Transverse colon (tissue), 4 donors: ENCODE results near the gene ZMYM4. TPM values are rescaled to one million over a fixed set of nuclear protein-coding genes. Genes with fewer than 3 reads are reported as not detected.

Experiments
- DNase-seq: peaks from one replicate; pipeline ENCODE4 v3.0.0-alpha.2; 2019
- H3K27ac ChIP-seq, 4 donors: fragments of 200-600 bp; sonication (generic); 2 replicates each; pipeline ENCODE4 v1.5.1; 2016 to 2018; ENCODE audit warnings: inconsistent platforms in 4 of 4
- H3K27me3 ChIP-seq: fragments of 200-600 bp; sonication (generic); 2 replicates; pipeline ENCODE4 v1.5.1; 2017; ENCODE audit warnings: inconsistent platforms
- H3K36me3 ChIP-seq, 4 donors: fragments of 200-600 bp; sonication (generic); 2 replicates each; pipeline ENCODE4 v1.5.1; 2017 to 2019; ENCODE audit warnings: inconsistent platforms in 4 of 4
- H3K4me1 ChIP-seq, 4 donors: fragments of 200-600 bp; sonication (generic); 2 replicates each; pipeline ENCODE4 v1.5.1; 2017 to 2020; ENCODE audit warnings: inconsistent platforms in 4 of 4
- H3K4me3 ChIP-seq, 4 donors: fragments of 200-600 bp; sonication (generic); 1 replicate in 1 of 4; 2 replicates in 3 of 4; pipeline versions ENCODE4 v1.5.1 to v1.6.1; 2017 to 2019; ENCODE audit warnings: inconsistent platforms in 4 of 4
- H3K9me3 ChIP-seq, 2 donors: fragments of 200-600 bp; sonication (generic); 2 replicates each; pipeline ENCODE4 v1.5.1; 2017 to 2019; ENCODE audit warnings: inconsistent platforms in 2 of 2
- EP300 ChIP-seq: sonication (generic); formaldehyde crosslinking; IDR thresholded peaks from one replicate; pipeline ENCODE4 v1.6.1; 2017; ENCODE audit warnings: antibody characterized with exemption, low read depth
- POLR2A ChIP-seq: fragments of 450-650 bp; IDR thresholded peaks from one replicate; pipeline ENCODE4 v1.6.1; 2016; ENCODE audit warnings: antibody characterized with exemption, mild to moderate bottlenecking, moderate library complexity
- POLR2AphosphoS5 ChIP-seq, 3 donors: sonication (generic); formaldehyde crosslinking; IDR thresholded peaks; one replicate each; pipeline ENCODE4 v1.6.1; 2016; ENCODE audit warnings: antibody characterized with exemption in 3 of 3
- WGBS, 2 donors: methylation state at CpG; one replicate each; pipeline ENCODE4 v1.1.5; 2018; ENCODE audit warnings: low coverage in 1 of 2; 5-methylcytosine and 5-hydroxymethylcytosine counted together
- in situ Hi-C, 4 donors: fragments of 200-750 bp; cut with MboI; loops; one replicate each; pipeline versions ENCODE4 v1.15.0 to v1.15.1; 2017; ENCODE audit warnings: low sequenced_read_pairs in 3 of 4, low pct_ligation_motif_present in 1 of 4, low pct_unique_long_range_greater_than_20kb in 1 of 4
- intact Hi-C: fragments of 100-400 bp; cut with DNase I; formaldehyde crosslinking; loops from one replicate; pipeline ENCODE4 v1.15.1; 2023; ENCODE audit warnings: low total_unique reads
- total RNA-seq, 4 donors: library from RNA; depleted of rRNA; stranded (reverse); fragments of >200 nt; gene quantifications; one replicate each; pipeline ENCODE4 v1.1.0, GENCODE V29; 2016
- TF ChIP-seq, protein P1 (sequence below), 5 experiments: fragments of 200-600 bp in 3 of 5; fragments of 450-650 bp in 2 of 5; sonication (generic) in 3 of 5; IDR thresholded peaks; 1 replicate in 2 of 5; 2 replicates in 3 of 5; pipeline ENCODE4 v1.5.1; 2016 to 2017; ENCODE audit warnings: antibody characterized with exemption in 5 of 5, inconsistent platforms in 3 of 5, mild to moderate bottlenecking in 2 of 5, moderate library complexity in 1 of 5

ZMYM4 gene
- total RNA-seq, 4 donors from 2014 or later, result 7.9 to 27.9 (median 25.5) TPM

- Histone ChIP-seq H3K4me3 (no peak overlapping the region), H3K27me3 (no peaks in the 10 kb centered on the region), H3K27ac (no peak overlapping the region), H3K36me3 (no peaks in the 10 kb centered on the region), H3K4me1 (peaks cover 6 to 12% (median 11%) of the 10 kb centered on the region in 4 donors), H3K9me3 (no peaks in the 10 kb centered on the region)
- intact Hi-C loops, result no loop called here
- no peak for DNase-seq
- 77 to 84% methylated on average over 3 to 4 of the region's 4 CpGs for WGBS, 2 donors
- TF ChIP-seq POLR2AphosphoS5 (IDR thresholded peaks at IDR 0.05) (no peak), EP300 (no peak), POLR2A (no peak)
- TF ChIP-seq, protein P1, sequence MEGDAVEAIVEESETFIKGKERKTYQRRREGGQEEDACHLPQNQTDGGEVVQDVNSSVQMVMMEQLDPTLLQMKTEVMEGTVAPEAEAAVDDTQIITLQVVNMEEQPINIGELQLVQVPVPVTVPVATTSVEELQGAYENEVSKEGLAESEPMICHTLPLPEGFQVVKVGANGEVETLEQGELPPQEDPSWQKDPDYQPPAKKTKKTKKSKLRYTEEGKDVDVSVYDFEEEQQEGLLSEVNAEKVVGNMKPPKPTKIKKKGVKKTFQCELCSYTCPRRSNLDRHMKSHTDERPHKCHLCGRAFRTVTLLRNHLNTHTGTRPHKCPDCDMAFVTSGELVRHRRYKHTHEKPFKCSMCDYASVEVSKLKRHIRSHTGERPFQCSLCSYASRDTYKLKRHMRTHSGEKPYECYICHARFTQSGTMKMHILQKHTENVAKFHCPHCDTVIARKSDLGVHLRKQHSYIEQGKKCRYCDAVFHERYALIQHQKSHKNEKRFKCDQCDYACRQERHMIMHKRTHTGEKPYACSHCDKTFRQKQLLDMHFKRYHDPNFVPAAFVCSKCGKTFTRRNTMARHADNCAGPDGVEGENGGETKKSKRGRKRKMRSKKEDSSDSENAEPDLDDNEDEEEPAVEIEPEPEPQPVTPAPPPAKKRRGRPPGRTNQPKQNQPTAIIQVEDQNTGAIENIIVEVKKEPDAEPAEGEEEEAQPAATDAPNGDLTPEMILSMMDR (IDR thresholded peaks at IDR 0.05), result no peak
- in situ Hi-C loops, result no loop called here
Measured at GRCh38 chr1:35261412-35262120, 6.9 kb upstream of the ZMYM4 start.

DNA sequence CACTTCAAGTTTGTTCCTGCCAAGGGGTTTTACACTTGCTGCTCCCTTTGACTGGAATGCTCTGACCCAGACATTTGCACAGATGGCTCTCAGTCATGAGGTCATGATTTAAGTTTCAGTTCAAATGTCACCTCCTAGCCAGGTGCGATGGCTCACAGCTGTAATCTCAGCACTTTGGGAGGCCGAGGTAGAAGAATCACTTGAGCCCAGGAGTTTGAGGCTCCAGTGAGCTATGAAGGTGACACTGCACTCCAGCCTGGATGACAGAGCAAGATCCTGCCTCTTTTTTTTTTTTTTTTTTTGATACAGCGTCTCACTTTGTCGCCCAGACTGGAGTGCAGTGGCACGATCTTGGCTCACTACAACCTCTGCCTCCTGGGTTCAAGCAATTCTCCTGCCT is 4.5 kb upstream of the ZMYM4 start:
- H3K27me3 ChIP-seq, result no peaks in the 10 kb centered on the region
- DNase-seq, result no peak
- H3K9me3 ChIP-seq, result no peaks in the 10 kb centered on the region
- no peak for TF ChIP-seq POLR2A
- TF ChIP-seq, protein P1 (IDR thresholded peaks at IDR 0.05), result no peak
- no peak for TF ChIP-seq EP300
- no peak for TF ChIP-seq POLR2AphosphoS5 (IDR thresholded peaks at IDR 0.05)
- no peaks in the 10 kb centered on the region for H3K36me3 ChIP-seq
- intact Hi-C loops, result no loop called here
- in situ Hi-C loops, result no loop called here
- no peak overlapping the region for H3K4me3 ChIP-seq
- peaks cover 6 to 16% (median 15%) of the 10 kb centered on the region in 4 donors for H3K4me1 ChIP-seq
- H3K27ac ChIP-seq, result peak overlapping the region in 2 of 4 donors; percentile 69 to 71
- WGBS, 2 donors, result 93% methylated on average over 5 of the region's 5 CpGs; no CpG with 5 or more reads in 1 of the 2 donors

DNA sequence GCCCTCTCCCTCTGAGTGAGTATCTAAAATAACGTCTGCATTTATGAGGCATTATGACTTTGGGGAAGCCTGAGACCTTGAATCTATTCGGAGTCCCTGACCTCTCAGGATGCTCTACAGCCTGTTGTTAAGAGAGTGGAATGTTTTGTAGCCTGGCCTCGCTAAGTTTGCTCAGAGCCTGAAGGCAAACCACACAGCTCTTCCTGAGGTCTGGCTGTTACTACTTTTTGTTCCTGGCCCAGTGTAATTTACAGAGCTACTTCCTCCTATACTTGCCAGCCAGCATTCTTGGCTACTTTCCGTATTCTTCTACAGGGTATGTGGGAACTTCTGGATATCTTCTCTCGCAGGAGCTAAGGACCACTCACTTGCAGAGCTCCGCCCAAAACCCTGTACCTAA is 3.6 kb upstream of the ZMYM4 start:
- Histone ChIP-seq H3K36me3 (no peaks in the 10 kb centered on the region), H3K4me3 (no peak overlapping the region), H3K4me1 (peaks cover 6 to 21% (median 17%) of the 10 kb centered on the region in 4 donors), H3K9me3 (no peaks in the 10 kb centered on the region), H3K27me3 (no peaks in the 10 kb centered on the region), H3K27ac (peak overlapping the region; percentile 67 to 71 (median 70))
- in situ Hi-C loops, result no loop called here
- intact Hi-C loops, result no loop called here
- peak; percentile 21 for DNase-seq
- TF ChIP-seq, protein P1 (IDR thresholded peaks at IDR 0.05), result no peak
- TF ChIP-seq EP300, result no peak
- peak in 2 of 3 donors; percentile 12 to 34 for TF ChIP-seq POLR2AphosphoS5 (IDR thresholded peaks at IDR 0.05)
- TF ChIP-seq POLR2A, result peak; percentile 15
- WGBS, 2 donors, result 14 to 28% methylated on average over 4 to 6 of the region's 6 CpGs

DNA sequence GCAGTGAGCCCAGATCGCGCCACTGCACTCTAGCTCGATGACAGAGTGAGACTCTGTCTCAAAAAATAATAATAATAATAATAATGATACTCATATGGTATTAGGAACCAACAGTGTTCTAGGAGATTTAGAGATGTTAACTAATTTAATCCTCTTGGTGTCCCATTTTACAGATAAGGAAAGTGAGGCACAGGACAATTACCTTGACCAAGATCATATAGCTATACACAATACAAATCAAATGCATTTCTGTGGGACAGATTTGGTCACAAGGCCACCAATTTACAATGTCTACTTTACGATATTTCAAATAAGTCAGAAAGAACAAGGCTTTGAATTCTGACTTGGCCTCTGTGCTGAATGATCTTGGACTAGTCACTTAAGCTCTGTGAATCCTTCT is 2.2 kb upstream of the ZMYM4 start:
- in situ Hi-C loops (no loop called here), intact Hi-C loops (no loop called here)
- H3K4me1 ChIP-seq, result peaks cover 6 to 27% (median 18%) of the 10 kb centered on the region in 4 donors
- TF ChIP-seq, protein P1 (IDR thresholded peaks at IDR 0.05), result no peak
- TF ChIP-seq EP300 (no peak), POLR2AphosphoS5 (IDR thresholded peaks at IDR 0.05) (no peak), POLR2A (no peak)
- H3K36me3 ChIP-seq, result no peaks in the 10 kb centered on the region
- 86 to 98% methylated on average over 1 to 4 of the region's 4 CpGs for WGBS, 2 donors
- no peaks in the 10 kb centered on the region for H3K27me3 ChIP-seq
- no peak overlapping the region for H3K27ac ChIP-seq
- no peaks in the 10 kb centered on the region for H3K9me3 ChIP-seq
- H3K4me3 ChIP-seq, result no peak overlapping the region
- DNase-seq, result no peak
